NCI-H748 (cell line): ENCODE data around the gene KLB.
A peak's percentile ranks its signal among the peaks of the same experiment; 100 is the strongest.

Source experiments
- DNase-seq: peaks from one replicate; lab custom pipeline; 2025; ENCODE audit not compliant: unreplicated experiment; lab: John Stamatoyannopoulos, UW

The KLB gene

GRCh38 chr4:39458505-39459300 lies 52.0 kb downstream of the KLB start, which contains the start of the genes LIAS and RPL9:
Gene LIAS, plus strand, starts transcription at chr4:39459056. Its CDS starts 62 bp downstream, at chr4:39459118.
Gene RPL9, minus strand, starts transcription at chr4:39458922. Its CDS starts 483 bp downstream, at chr4:39458439.
- DNase-seq: peak; percentile 98

- DNase-seq: peak; percentile 40
Observed at GRCh38 chr4:39464886-39465501, 58.3 kb downstream of the KLB start.

- no peak for DNase-seq
Observed at GRCh38 chr4:39466747-39467146, 60.0 kb downstream of the KLB start.

- no peak for DNase-seq
Observed at GRCh38 chr4:39467464-39467863, 60.7 kb downstream of the KLB start.

GRCh38 chr4:39469429-39470077 lies 62.8 kb downstream of the KLB start:
- DNase-seq: peak; percentile 78

- DNase-seq: no peak
Observed at GRCh38 chr4:39470402-39470801, 63.7 kb downstream of the KLB start.

- no peak for DNase-seq
Observed at GRCh38 chr4:39472396-39472795, 65.7 kb downstream of the KLB start.

GRCh38 chr4:39476187-39476895 lies 69.6 kb downstream of the KLB start:
- no peak for DNase-seq

GRCh38 chr4:39480251-39480650 lies 73.5 kb downstream of the KLB start:
- DNase-seq: no peak

- no peak for DNase-seq
Observed at GRCh38 chr4:39480902-39481695, 74.4 kb downstream of the KLB start.

- no peak for DNase-seq
Observed at GRCh38 chr4:39484582-39485272, 78.0 kb downstream of the KLB start.

- DNase-seq: no peak
Observed at GRCh38 chr4:39486221-39486804, 79.6 kb downstream of the KLB start.

- no peak for DNase-seq
Observed at GRCh38 chr4:39490322-39490721, 83.6 kb downstream of the KLB start.

GRCh38 chr4:39494354-39494753 lies 87.6 kb downstream of the KLB start:
- no peak for DNase-seq

GRCh38 chr4:39495446-39496213 lies 88.9 kb downstream of the KLB start:
- no peak for DNase-seq

GRCh38 chr4:39497909-39498726 lies 91.4 kb downstream of the KLB start:
- no peak for DNase-seq

- no peak for DNase-seq
Observed at GRCh38 chr4:39498727-39499020, 91.9 kb downstream of the KLB start.
